HG03045 (cell line): ENCODE results near the gene LSM3.
A peak's percentile ranks its signal among the peaks of the same experiment; 100 is the strongest.

Source experiments
- ATAC-seq: cut with Tn5 transposase; IDR thresholded peaks from one replicate; pipeline ENCODE4 v1.9.1; 2021; ENCODE audit warnings: mild to moderate bottlenecking, moderate library complexity; ENCODE audit not compliant: unreplicated experiment

Gene LSM3

DNA sequence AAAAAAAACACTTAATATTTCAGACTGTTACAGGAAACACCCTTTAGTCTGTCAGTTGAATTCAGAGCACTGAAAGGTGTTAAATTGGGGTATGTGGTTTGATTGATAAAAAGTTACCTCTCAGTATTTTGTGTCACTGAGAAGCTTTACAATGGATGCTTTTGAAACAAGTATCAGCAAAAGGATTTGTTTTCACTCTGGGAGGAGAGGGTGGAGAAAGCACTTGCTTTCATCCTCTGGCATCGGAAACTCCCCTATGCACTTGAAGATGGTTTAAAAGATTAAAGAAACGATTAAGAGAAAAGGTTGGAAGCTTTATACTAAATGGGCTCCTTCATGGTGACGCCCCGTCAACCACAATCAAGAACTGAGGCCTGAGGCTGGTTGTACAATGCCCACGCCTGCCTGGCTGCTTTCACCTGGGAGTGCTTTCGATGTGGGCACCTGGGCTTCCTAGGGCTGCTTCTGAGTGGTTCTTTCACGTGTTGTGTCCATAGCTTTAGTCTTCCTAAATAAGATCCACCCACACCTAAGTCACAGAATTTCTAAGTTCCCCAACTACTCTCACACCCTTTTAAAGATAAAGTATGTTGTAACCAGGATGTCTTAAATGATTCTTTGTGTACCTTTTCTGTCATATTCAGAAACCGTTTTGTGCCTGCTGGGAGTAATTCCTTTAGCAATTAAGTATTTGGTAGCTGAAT lies 35.9 kb upstream of the LSM3 start:
- no peak for ATAC-seq

DNA sequence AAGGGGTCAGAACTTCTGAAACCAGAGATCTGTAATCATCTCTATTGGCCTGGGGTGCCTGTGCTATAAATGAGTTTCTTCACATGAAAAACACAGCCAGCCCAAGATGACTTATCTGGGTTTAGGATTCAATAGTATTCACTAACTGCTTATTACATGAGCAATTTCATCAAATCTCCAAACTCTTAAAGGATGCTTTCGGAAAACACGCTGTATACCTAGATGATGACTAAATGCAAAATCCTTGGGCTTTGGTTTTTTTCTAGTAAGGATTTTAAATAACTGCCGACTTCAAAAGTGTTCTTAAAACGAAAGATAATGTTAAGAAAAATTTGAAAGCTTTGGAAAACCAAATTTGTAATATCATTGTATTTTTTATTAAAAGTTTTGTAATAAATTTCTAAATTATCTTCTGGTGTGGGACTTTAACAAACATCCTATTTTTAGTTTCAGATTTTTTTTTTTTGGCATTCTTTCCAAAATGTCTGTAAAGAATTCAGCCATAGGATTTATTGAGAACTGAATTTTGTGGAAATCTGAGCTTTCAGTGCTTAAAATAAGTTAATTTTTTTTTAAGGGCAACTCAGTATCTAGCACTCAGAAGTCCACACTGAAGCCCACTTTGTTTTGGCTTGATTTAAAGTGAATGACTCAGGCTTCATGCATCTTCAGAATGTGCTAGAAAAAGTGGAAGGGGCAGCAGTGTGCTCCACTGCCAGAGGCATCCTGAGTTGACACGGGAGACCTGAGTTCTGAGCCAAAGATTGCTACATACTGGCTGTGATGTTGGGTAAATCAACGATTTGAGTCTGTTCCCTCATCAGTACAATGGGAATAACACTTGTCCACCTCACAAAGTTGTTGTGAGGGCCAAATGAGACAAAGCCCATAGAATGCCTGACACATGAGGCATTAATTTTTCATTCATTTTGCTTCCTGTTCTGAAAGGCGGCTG lies 35.1 kb upstream of the LSM3 start:
- ATAC-seq = no peak

DNA sequence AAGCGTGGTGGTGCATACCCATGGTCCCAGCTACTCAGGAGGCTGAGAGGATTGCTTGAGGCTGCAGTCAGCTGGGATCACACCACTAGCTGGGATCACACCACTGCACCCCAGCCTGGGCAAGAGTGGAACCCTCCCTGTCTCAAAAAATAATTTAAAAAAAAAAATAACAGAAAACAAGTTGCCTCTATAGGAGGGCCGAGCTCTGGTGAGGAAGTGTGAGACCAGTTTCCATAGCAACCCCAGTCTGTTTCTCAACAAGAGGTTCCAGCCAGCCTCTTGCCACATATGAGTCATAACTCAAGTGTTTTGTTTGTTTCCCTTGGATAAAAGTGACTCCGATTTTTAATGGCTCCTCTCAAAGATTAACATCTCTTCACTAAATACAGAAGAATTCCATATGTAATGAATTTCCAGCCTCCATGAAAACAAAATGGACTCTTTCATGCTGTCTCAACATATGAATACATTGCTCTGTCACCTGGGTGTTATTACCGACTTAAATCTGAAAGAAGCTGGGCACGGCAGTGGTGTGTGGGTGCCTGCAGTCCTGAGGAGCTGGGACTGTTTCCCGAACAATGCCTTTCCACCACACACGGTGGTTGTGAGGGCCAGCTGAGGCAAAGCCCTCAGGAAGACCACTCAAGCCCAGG lies 34.1 kb upstream of the LSM3 start:
- peak; percentile 93 for ATAC-seq

DNA sequence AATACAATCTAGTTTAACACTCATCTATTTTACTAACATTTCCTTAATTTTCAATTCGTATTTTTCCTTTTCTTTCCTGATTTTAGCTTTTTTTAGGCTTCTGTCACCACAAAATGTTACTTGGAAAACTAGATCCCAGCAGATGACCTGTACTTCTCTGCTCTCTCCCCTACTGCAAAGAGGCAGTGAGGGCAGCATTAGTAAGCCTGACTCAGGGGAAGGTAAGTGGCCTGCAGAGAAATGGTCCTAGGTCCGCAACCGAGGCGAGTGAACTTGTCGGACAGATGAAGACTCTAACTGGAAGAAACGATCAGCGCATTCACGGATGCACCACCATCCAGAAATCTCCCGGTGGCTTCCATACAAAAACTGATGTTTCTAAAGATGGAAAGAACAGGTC lies 33.4 kb upstream of the LSM3 start:
- ATAC-seq = no peak

DNA sequence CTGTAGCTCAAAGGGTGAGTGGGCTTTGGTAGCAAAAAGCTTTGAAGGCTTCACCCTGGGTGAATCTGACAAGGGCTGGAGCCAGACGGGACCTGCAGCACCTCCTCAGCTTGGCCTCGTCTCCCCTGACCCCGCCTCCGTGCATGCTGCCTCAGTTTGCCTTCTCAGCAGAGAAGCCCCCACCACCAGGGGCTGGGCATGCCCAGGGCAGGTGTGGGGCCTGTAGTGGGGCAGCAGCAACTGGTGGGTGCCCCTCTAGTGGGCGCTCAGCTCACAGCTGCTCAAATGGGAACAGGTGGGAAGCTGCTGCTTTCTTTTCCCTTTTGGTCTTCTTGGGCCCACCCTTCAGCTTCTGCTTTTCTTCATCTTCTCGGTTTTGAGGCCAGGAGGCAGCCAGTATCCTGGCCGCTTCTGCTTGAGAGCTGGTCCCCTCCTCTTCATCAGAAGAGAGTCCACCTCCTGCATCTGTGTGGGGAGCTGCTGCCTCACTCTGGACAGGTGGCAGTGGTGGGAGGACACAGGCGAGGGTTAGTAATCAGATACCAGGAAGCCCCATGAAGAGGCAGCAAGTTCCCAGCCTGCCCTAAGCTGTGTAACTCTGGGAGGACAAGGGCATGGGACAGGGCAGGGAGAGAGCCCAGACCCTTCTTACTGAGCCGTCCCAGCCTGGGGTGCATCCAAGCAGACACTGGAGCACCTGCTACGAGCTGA lies 32.8 kb upstream of the LSM3 start:
- ATAC-seq = no peak

DNA sequence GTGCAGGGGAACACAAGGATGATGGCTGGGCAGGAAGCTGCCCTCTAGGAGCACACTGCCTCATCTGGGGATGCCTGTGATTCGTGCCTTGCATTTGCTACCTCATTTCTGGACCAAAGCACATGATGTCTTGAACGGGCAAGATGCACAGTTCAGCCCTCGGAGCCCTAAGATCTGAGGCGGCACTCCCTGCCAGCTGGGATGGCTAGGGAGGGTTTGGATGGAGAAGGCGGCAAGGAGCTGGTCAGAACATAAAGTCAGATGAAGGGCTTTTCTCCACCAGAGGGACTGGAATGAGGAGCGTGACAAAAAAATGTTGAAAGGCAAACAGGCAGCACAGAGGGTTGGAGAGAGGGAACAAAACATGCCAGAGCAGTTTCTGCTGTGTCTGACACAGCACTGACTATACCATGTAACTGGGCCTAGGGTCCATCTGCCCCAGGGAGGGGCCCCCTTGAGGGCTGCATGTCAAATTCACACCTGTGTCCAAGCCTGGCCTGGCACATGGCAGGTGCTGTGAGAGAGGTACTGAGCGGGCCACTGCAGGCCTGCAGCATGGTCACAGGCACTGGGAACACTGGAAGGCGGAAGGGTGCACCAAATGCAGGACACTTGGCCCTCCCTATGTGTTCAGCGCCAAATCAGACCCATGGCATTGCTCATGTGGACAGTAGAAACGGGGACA lies 32.1 kb upstream of the LSM3 start:
- no peak for ATAC-seq

DNA sequence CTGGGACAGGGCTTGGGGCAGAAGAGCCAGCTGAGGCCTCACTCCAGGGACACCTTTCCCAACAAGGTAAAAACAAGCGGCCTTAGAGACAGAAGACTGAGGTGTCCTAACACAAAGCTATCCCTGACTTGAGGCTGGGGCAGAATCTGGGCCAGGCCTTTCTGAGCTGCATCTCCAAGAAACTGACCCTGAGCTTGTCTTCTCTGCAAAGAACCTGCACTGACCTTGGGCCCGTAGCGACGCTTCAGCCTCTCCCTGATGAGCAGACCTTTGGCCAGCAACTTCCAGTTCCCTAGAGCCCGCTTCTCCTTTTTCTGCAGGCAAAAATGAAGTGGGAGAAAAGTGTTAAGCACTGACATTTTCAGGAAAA lies 31.6 kb upstream of the LSM3 start:
- no peak for ATAC-seq

DNA sequence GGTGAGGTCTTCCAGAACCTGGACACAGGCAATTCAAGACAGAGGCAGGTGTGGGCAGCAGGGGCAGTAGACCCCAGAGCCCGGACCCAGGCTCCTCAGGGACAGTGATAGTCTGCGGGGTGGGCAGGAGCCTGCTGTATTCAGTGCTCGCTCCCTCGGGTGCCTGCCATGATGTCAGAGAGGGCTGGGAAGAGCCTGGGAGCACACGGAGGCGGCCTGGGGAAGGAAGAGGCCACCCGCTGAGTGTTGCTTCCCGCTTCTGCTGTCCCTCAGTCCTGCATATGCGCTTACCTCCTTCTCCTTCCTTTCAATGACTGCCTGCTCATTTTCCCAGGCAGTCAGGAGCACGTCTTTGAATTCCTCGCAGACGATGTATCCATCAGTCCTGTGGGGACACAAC lies 31.0 kb upstream of the LSM3 start:
- ATAC-seq = no peak

DNA sequence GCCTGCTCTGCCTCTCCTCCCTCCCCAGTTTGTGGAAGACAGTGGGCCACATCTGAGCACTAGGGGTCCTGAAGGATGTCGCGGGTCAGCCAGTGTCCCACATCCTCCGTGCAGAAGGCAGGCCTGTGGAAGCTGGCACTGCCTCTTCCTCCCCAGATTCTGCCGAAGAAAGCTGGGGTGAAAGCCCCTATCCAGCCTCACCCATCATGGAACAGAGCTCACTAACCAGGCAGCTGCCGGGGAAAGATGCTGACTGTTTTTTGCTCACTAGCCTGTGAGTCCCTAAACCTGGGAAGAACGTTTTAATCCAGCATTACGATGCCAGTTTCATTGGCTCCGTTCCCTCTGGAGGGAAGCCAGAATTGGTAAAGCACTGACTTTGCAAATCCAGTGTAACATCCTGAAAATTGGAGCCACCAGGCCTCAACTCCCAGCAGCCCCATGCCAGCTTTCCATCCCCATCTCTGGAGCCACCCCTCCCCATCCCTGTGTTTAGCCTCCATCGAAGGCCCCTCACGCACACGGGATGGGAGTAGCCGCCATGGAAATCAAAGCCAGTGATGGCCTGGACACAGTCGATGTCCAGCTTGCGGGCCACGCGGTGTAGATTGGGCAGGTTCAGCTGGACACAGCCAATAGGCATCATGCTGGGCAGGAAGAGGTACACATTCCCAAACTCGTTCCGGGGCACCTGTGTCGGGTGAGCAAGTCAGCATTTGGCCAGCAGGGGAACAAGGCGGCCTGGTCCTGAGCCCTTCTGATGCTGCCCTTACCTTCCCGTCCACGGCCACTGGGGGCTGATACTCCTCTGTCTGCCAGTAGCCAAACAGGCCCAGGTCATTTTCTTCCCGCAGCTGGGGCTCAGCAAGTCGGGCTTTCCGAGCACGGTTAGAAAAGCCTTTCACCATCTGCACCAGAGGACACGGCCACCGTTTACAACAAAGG lies 30.3 kb upstream of the LSM3 start:
- ATAC-seq = no peak

DNA sequence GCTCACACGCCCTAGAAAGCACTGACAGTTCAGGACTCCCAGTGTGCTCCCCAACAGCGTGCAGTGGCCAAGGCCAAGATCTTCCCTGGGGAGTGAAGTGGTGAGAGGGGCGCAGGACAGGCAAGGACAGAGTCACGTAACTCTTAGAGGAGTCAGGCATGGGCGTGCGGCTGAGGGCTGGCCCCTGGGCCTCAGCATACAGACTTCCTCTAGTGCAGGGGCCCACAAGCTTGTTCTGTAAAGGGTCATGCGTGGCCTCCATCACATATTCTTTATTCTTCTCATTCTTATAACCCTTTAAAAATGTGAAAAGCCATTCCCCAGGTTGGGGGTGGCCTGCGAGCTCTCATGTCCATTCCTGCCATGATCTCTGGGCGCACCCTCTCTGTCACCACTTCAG lies 28.5 kb upstream of the LSM3 start:
- ATAC-seq = no peak

DNA sequence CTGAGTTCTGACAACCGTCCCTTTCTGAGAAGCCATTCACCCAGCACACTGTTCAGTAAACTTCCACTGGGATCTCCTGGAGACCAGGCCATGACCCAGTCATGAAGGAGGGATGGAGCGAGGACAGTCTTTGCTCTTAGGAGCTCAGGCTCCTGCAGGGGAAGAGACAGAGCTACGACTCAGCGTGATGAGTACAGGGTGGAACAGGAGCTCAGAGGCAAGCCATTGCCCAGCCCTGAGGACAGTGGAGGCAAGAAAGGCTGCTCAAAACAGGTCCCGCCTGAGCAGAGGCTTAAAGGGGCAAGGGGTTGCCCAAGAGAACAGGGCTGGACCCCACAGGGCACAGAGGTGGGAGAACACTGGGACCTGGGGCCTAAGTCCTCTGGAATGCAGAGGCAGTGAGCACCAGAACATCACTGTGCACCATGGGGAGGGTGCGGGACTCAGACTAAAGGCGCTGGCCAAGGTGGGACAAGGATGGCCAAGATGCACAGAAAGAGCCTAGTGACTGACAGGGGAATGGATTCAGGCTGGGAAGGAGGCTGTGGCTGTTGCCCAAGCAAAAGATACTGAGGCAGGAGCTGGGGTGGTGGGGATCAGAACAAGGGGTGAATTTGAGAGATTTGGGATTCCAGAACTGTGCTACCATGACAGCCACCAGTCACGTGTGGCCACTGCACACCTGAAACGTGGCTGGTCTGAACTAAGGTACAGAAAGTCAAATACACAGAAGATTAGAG lies 28.0 kb upstream of the LSM3 start:
- no peak for ATAC-seq

DNA sequence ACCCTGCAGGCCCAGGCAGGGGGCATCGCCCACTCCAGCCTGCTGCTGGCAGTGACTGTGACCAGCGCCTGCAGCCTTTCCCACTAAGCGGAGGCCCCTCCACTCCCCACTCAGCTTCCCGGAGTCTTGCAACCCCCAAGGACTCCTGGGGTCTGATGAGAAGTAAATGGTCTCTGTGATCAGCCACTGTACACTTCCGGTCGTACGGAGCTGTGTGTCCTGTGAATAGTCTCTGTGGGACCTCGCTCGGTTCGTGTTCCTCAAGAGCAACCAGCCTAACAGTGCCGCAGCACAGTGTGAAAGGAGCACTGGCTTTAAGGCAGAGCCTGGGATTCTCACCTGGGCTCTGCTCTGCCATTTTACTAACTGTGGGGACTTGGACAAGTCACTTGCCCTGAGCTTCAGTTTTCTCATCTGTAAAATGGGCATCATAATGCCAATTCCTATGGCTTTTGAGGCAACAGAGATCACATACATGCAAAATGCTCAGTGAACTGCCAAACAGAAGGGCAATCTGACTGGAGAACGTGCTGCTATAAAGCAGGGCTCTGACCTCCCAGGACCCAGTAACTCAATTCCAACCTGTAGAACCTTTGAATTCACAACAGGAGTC lies 27.0 kb upstream of the LSM3 start:
- ATAC-seq = no peak

DNA sequence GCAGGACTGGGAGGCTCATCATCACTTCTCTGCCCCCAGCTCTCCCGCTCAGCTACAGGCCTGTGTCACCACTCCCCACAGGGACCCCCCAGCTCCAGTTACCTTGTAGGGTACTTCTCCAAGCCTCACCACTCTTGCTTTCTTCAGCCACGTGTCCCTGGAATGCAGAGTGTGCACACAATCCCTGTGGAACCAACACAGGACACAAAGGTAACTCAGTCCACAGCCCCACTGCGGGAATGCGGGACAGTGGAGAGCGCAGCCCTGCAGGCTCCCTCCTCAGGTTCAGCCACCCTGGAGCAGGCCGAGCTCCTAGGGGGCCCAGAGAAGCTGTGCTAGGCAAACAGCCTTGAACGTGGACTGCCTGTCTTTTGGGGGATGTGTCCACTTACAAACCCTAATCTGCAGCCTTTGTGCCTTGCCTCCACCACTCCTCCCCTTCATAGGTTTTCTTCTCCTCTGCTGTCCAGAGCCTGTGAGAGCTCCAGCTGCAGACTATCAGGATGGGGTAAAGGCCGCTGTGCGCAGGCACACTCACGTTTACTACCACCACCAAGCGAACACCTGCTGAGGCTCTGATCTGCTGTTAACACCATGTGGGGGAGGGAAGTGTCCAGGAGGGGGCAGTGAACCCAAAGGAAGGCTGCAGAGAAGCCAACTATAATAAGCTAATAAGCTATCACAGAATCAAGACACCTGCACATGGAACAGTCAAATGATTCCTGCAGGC lies 26.2 kb upstream of the LSM3 start:
- ATAC-seq = no peak

DNA sequence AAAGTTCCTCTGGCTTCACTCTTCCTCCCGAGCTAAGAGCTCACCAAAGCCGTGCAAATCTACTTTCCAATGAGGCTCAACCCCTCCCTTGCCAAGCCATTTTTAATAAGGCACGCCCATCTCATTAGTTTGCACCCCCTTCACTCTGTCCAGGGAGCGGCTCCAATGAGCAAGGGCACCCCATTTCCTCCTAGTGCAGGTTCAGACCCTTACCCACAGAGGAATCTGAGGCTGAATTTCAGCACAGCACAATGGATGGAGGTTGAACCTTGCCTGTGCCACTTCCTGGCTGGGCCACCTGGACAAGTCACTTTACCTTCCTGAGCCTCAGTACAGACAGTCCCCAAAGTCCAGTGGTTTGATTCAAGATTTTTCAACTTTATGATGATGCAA lies 25.7 kb upstream of the LSM3 start:
- ATAC-seq = no peak

DNA sequence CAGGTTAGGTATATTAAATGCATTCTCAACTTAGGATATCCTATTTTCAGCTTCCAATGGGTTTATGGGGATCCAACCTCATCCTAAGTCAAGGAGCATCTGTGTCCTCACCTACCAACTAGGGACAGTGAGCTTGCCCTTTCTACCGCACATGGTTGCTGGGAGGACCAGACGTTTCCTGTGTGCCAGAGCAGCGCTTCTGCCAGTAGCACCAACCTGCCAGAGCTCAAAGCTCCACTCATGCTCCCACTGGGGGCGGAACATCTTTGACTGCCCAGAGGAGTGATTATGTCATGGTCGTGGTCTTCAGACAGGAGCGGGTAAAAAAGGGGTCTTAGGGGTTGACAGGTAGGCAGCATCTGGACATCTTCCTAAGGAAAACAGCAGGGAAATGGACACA lies 25.0 kb upstream of the LSM3 start:
- no peak for ATAC-seq

DNA sequence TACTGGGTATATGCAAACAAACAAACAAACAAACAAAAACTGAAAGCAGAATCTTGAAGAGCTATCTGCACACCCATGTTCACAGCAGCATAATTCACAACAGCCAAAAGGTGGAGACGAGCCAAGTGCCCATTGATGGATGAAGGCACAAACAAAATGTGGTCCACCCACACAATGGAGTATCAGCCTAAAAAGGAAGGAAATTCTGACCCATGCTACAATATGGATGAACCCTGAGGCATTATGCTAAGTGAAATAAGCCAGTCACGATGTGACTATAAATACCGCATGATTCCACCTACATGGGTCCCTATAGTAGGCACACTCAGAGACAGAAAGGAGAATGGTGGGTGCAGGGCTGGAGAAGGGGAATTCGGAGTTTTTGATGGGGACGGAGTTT lies 24.3 kb upstream of the LSM3 start:
- ATAC-seq = no peak

DNA sequence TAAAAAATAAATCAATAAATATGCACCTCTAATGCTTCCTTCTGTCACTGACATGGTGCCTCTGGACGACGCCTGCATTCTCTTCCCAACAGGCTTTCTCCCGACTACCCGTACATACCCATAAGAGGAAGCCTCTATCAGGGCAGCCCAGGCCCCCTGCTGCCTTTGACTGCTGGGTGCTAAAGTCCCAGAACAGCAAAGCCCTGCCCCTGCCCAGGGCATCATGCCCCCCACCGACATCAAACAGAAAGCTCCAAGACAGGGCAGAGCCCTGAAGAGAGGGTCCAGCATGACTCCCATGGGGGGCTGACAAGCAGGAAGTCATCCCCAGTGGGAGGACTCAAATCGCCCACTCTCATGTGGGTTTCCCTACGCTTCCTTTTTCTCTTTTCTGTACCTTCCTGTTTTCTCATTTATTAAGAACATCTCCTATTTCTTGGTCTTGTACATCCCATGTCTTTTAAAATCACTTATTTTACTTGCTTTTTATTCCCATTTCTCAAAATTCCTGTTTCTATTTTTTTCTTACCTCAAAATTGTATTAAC lies 23.6 kb upstream of the LSM3 start:
- ATAC-seq = no peak

DNA sequence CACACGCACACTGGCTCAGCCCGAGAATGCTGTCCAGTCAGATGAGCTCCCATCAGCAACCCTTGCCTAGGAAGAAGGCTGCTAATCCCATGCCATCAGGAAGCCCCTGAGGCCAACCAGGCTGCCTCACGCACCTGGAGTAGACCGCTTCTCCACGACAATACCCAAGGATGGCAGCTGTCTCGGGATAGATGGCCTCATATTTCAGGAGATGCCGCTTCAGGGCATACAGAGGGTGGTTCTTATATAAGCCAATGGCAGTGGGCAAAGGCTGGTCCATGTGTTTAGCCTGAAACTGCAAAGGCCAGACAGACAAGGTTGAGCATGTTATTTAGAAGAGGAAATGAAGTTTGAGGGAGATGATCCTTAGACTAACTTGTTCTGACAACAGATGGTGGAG lies 22.4 kb upstream of the LSM3 start:
- no peak for ATAC-seq
